Activated T-cell treated with anti-CD3 and anti-CD28 coated beads for 1 hour (primary cell): ENCODE data around the gene KLHL29.

Experiments
- DNase-seq: peaks from one replicate; pipeline ENCODE4 v3.0.0-alpha.2; 2020; ENCODE audit warnings: low read depth

KLHL29 gene

DNA sequence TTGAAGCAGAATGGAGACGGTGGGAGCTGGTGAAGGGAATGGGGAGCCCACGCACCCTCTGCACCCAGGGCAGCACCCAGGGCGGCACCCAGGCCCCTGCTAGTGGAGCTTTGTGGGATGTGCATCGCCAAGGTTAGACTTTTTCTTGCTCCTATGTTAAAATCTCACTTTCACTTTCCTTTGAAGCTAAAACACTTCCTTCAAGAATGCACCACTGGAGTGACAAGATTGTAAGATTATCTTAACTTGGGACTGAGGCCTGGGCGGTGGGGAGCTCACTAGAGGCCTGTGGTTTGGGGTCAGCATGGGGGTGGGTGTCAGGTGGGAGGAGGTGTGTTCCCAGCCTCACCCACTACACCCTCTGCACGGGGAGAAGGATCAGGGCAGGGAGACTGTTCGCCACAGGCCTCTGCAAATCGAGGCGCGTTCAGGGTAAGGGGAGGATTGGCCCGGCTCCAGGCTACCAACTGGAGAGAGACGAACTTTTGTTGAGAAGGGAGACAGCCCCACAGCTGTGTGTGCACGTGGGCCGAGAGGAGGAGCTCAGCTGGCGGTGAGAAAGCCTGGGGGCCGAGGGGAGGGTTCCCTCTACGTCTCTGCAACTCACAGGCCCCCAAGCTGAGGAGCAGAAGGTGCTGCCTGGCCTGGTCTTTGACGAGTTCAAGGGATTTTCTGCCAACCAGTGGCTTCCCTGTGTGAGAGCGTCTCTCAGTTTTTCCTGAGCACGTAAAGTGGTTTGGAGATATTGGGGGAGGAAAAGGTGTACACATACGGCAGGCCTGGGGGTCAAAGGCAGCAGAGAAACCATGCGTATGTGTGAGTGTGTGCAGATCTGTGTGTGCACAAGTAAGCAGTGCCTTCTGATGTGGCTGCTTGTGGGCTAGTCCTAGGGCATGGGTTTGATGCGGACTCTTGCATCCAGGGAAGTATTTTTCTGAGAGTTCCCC lies 147.7 kb downstream of the KLHL29 start:
- DNase-seq: peak; percentile 20

DNA sequence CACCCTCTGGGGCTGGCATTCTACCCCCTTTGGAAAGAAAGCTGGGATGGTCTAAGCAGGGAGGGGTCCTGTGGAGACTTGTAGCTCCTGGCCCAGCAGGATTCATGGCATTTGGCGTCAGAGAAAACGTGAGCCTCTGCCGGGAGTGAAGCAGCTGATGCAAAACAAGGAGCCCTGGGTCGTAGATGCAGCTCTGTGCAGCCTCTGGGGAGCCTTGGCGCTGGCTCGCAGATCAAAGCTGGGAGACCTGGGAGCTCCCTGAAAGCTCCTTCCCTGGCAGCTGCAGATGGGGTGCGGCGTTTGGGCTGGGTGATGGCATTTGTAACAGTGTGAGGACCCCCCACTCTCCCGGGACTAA lies 148.3 kb downstream of the KLHL29 start:
- DNase-seq: no peak

DNA sequence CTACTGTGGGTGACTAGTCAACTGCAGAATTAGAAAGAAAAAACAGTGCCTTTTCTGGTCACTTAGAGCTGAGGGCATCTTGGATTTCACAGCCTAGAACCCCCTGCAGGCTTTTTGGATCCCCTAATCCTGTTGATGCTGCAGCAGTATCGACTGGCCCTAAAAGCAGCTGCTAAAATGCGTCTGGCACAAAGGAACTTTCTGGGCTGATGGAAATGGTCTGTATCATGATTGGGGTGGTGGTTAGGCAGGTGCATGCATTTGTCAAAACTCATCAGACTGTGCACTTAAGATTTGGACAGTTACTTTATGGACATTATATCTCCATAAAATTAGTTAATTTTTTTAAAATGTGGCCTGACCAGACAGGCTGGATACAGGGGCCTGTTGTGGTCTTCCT lies 149.8 kb downstream of the KLHL29 start:
- no peak for DNase-seq

DNA sequence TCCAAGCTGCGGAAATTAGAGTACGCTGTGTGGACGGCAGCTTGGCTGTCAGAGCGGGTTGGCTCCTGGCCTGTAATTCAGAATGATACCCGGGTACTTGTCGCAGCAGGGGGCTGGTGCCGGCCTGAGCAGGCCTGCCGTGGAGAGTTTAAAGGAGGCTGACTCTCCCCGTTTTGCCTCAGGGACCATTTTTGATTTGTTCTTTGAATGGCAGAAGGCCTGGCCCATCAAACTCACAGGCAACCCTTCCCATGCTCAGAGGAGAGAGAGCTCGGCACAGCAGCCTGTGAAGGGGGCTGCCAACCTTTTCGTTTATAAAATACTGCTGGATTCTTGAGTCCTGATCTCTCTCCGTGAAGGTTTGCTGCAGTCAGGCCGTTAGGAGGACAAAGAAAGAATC lies 151.3 kb downstream of the KLHL29 start:
- DNase-seq: no peak

DNA sequence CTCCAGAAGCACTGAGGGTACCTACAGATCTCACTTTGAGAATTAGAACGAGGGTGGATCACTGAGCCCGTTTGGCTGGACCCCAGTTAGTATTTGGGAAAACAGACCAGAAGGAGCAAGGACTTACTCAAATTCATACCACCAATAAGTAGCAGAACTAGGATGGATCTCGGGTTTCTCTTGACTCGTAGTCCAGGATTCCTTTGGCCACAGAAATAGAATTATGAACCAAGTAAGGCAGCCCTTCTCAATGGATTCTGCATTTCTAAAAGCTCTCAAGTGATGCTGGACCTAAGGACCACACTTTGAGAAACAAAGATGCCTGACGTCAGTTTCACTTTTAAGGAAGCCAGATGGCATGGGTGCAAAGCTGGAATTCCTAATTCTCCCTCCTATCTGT lies 153.0 kb downstream of the KLHL29 start:
- DNase-seq: no peak

DNA sequence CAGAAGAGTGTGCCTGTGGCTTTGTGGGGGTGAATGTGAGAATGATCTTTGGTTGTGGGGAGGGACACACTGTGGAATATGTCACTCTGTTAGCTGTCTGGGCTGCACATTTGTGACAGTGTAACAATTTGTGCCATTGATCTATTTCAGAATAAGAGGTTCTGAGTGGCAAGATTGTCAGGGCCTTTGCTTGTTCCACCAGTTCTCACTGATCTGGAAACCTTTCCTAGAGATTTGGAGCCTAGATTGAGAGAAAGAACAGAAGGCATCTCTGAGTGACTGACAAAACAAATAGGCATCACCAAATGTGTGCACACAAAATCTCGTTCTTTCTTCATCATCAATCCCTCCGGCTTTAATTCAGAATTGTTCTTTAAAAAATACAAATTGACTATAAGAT lies 153.6 kb downstream of the KLHL29 start:
- DNase-seq: no peak

DNA sequence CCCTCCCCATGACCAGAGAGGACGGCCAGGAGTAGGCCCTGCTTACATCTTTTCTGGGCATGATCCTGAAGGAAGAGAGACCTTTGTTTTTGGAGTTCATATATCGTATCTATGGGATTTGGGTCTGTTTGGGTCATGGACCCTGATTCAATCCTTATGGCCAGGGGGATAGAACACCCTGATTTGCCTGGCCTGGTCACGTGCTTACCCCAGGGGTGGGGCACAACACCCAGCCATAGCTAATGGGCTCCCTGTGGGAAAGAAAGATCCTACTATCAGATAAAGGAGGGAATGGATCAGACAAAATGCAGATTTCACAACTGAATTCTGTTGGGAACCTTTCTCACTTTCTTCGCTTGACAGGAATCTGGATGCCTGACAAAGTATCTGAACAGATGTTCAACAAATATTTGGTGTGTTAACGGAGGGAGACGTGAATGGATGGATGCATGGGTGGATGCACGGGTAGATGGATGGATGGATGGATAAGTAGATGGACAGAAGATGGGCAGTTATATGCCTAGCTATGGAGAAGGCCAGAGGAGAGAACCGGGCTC lies 155.9 kb downstream of the KLHL29 start:
- no peak for DNase-seq

DNA sequence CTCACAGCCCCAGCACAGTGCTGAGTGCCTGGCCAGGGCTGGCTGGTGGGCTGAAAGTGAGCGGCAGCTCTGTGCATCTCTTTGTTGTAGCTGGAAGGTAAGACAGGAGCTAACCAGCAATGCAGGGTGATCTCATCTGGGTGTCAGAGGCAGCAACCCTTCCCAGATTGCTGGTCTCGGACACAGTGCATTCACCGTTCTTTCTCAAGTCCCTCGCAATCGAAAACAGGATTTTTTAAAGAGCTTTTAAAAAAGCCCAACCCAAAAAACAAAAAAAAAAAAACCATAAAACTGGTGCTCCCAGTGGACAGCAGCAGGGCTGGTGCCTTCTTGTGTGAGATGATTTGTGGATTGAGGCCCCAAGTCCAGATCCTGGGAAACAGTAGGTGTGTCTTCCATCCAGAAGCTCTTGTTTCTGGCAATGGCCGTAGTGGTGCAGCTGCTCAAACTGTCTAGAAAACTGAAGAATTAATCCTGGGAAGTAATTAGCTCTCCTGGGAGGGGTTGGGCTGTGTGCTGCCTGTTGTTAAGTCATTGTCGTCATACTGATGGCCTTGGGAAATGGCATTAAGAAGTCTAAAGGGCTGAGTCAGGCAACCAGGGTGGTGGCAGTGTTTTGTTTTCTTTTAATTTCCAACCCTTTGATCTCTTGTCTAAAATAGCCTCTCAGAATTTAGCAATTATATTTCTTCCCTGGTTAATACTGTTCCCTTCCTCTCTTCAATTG lies 156.7 kb downstream of the KLHL29 start:
- no peak for DNase-seq

DNA sequence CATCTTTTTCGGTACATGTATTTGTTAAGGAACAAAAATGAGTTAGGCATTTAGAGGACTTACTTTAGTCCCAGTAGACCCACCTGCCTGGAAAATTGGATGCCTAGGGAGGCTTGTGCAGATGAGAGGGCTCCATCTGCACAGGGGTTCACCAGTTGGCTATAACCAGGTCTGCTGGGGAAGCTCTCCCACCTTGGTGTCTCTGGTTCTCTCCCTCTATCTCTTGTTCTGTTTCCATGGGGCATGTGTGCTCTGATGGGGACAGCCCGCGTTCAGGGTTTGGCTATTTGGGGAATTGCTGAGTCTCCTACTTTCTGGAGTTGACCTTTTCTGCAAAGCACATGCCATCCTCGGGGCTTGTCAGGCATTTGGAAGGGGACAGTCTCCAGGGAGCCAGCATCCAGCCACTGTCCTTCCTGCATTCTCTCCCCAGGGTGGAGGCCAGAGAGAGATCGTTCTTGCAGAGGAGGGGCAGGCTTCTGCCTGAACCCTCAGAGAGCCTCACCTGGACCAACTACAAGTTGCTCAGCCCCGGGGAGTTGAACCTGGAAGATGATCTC lies 157.3 kb downstream of the KLHL29 start:
- no peak for DNase-seq

DNA sequence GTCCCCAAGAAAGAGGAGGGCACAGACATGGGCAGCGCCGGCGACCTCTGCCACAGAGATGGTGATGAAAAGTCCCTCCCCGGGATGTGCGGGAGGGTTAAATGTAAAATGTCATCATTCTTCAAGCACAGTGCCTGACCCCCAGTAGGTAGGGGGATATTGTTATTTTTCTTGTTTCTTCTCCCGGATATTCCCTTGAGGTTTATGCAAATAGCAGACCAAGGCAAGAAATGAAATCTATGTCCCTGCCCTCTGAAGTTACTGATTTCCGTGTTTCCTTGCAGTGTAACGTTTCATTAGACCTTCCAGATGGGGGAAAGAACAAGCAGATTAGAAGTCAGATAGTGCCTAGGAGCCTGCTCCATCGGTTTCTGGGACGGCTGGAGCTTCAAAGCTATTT lies 158.3 kb downstream of the KLHL29 start:
- DNase-seq: no peak

DNA sequence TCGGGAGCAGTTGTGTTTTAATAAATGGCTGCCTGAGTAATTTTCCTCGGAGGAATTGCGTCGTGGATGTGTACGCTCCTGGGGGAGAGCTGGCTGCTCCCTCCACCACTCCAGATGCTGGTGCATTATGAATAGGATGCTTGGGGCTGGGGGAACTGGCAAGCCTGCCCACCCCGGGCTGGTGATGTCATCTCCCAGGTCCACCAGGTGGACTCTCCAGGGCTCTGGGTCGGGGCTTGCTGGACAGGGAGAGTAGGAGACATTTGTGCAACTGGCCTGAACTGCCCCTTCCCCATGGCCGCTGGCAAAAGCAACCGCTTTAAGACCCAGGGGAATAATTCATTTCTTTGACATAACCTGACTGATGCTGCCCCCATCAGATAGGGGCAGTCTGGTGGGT lies 158.7 kb downstream of the KLHL29 start:
- DNase-seq: no peak

DNA sequence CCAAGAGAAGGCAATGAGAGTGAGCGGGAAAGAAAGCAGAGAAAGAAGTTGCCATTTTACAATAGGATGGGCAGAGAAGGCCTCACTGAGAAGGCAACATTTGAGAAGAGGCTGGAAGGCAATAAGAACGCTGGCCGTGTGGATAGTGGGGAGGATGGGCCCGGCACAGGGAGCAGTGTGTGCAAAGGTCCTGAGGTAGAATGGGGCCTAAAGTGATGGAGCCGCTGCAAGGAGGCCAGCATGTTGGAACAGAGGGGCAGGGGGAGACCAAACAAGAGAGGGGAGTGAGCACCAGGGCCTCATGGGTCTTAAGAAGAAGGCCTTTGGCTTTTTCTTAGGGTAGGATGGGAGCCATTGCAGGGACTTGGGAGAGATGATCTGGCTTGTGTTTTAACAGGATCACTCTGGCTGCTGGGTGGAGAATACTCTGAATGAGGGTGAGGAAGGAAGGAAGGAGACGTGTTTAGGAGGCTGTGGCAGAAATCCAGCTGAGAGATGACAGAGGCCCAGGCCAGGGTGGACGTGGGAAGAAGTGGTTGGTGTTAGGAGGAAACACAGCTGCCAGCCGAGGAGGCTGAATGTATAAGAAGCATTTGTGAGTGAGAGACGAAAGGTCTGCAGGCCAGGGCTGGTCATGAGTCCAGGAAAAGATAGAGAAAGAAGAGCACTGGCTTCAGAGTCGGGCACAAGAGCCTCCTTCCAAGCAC lies 159.8 kb downstream of the KLHL29 start:
- no peak for DNase-seq

DNA sequence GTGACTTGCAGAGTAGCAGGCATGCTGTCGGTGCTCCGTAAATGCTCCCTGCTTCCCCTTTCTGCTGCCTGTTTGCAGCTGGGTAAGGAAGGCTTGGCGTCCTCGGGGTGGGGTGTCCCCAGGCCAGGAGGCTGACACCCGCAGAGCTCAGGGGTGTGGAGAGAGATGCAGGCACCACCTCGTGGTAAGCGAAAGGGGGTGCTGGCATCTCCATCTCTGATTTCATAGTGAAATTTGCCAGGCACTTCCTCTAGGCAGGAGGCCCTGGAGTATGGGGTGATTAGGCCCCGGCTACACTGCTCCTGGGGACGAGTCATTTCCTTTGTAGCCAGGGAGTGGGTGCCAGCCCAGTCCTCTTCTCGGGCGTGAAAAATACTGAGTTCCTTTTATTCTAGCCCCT lies 160.4 kb downstream of the KLHL29 start:
- DNase-seq: no peak

DNA sequence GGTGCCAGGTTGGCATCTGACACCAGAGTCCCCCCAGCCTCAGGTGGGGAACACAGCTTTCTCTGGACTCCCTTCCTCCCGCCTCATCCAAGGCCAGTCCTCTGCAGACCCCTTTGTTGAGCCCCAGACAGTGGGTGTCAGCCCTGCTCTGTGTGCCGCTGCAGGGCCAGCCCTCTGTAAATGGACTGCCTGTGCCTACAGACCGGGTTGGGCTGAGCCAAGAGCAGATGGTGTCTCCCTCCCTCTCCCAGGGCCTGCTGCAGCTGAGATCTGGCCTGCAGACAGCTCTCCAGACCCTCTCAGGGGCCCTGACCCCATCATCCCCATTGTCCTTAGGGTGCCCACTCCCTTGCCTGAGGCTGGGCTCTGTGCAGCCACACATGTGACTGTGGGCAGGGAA lies 160.8 kb downstream of the KLHL29 start:
- no peak for DNase-seq

DNA sequence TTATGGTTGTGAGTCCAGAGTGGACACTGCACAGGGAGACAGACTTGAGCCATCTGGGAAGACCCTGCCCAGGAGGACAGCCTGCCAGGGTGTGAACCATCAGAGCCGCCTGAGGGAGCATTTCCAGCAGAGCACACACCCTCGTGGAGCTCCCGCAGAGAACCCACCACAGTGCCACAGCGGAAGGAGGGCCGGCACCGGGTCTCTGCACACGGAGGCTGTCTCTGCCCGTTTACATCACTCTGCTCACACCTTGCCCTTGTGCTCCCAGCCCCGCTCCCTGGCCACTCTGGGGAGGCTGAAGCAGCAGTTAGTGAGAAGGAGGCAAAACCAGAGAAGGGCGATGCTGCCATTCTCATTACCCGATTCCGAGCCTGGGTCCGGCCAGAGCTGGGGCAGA lies 161.9 kb downstream of the KLHL29 start:
- DNase-seq: no peak

DNA sequence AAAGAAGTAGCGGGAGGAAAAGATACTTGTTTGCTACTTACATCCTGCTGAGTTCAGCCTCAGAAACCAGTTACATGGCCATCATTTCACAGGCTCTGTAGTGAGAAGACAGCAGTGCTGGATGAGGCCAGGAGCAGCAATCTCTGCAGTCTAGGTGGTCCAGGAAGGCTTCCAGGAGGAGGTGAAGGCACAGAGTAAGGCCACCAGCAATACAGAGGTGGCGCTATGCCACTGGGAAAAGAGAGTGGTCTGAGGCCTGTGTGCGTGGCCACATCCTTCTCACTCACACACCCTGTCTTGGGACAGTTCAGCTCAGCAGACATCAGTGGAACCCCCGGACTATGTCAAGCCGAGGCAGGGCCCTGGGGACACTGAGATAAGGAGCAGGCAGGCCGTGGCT lies 162.7 kb downstream of the KLHL29 start:
- DNase-seq: no peak

DNA sequence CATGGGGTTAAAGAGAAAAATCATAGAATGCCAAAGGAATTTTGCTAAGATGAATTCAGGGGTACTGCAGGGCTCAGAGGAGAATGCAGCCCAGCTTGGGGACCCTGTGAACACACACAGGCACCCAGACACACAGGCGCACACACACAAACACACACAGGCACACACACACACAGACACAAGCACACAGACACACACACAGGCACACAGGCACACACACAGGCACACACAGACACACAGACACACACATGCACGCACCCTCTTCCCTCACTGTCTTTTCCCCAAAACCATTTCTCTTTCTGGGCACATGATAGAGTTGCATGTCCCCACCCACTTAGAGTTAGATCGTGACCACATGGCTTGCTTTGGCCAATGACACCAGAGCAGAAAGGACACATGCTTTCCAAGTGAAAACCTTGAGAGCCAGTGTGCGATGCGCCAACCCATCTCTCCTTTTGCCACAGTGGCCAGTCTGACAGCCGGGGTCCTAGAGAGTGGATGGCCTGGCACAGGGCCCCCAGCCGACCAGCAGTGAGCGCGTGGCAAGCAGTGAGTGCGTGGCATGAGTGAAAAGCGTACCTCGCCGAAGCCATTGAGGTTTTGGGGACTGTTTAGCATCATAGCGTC lies 163.3 kb downstream of the KLHL29 start:
- DNase-seq: no peak

DNA sequence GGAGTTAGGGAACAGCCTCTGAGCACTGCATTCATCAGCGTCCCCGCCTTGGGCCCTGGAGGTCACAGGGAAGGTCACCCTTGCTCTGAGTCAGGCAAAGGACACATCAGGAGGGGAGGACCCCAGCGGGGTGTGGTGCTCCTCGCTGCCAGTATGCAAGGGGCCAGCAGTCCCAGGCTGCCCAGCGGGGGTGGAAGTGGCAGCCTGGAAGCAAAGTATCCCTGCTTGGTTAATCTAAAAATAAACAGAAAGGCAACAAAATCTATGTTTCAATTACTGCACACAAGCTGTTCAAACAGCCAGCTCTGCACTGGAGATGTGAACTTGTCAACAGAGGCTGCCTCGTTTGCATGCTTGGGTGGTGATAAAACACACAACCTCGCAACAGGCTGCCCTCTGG lies 164.1 kb downstream of the KLHL29 start:
- DNase-seq: no peak

DNA sequence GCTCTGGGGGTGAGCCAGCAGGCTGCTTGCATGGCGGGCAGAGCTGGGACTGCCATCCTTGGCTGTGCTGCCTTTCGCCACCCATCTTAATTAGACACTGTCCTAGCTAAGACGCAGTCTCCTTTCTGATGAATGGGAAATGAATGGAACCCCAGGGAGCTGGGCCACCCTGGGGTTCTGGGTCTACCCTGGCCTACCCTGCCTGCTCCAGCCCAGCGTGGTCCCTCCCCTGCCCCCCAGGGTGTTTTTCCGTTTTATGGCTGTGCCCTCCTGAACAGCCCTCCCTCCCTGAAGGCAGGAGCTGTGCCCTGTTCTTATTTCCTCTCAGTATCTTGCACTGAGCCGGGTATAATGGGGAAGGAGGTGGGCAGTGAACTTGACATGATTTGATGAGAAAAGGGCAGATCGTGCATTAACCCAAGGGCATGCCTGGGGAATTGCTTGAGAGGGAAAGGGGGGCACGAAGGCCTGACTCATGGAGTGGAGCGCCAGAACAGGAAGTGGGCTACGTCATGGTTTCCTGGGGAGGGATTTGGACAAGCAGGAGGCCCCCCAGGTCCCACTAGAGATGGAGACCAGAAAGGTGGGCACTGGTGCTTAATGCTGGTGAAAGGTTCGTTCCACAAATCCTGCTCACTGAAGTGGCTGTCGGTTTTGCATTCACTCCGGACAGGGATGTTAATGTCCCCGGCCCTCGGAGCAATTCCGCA lies 165.0 kb downstream of the KLHL29 start:
- DNase-seq: no peak

DNA sequence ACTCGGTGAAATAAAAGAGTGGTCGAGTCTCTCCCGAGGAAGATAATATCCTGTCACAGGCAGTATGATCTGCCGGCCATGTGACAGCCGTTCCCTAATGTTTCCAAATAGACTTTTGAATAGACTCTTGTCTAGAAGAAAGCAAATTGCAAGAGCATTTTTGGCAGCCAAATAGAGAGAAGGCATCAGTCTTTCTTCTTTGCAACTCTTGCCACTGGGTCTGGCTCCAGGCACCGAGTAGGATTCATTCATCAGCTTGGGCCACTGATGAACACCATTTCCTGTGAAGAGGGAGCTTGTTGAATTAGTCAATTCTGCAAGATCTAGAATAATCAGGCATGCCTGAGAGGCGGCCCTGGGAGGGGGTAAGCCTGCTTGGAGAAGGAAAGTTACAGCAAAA lies 165.6 kb downstream of the KLHL29 start:
- no peak for DNase-seq

DNA sequence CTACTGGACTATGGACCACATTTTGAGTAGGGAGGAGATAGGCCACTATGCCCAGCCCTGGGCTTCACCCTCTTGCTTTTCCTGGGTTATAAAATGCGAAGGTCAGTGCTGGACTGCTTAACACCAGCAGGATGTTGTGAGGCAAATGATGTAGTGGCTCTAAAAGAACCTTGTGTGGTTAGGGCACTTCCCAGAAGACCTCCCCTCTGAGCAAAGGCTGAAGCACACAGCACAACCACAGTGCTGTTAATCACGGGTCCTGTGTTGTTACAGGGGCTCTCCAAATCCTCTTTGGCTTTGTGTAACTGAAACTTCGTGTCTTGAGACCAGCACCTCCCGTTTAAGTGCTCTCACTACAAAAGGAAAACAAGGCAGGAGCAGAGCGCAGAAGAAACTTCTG lies 166.9 kb downstream of the KLHL29 start:
- no peak for DNase-seq
